IPS-NIHi7 (cell line): Measurements from ENCODE around the gene CPXM1.
A peak's percentile ranks its signal among the peaks of the same experiment; 100 is the strongest.

Source experiments
- DNase-seq: peaks from one replicate; pipeline ENCODE4 v3.0.0; 2012; ENCODE audit warnings: mixed read lengths; ENCODE audit errors: extremely low spot score

Gene CPXM1

DNA sequence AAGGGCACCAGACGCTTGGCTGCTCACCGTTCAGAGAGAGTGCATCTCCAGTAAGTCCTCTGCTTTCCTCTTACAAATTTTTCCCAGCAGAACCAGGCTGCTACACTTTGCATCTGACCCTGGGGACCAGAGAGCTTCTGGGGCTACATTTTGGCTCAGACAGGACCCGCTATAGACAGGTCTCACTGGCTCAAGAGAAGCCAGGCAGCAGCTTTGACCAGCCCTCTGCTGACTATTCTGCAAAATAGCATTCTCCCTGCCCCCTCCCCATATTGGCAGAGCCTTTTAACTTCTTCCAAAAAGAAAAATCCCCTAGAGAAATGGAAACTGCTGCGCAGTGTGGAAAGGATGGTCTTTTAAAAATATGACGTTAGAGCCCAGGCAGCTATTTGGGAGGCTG, 37.2 kb downstream of the CPXM1 start:
- no peak for DNase-seq

- no peak for DNase-seq
These were observed 37.8 kb downstream of the CPXM1 start for GRCh38 chr20:2762578-2763131.

DNA sequence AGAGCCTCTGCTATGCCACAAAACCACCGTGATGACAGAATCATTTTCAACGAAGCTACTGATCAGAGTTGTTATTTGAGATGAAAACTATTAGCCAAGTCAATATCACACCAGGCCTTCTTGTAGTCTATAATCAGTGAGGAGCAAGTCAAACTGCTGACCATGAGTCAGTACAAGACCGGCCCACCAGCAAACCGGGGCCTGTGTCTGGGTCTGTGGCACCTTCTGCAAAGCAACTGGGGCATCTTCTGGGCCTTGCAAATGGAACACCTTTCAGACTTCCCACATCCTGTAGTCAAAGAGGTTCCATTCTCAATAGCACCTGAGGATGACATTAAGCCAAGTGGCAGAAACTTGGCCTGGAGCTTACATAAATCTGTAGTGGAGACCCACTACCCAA, 38.5 kb downstream of the CPXM1 start:
- no peak for DNase-seq

DNA sequence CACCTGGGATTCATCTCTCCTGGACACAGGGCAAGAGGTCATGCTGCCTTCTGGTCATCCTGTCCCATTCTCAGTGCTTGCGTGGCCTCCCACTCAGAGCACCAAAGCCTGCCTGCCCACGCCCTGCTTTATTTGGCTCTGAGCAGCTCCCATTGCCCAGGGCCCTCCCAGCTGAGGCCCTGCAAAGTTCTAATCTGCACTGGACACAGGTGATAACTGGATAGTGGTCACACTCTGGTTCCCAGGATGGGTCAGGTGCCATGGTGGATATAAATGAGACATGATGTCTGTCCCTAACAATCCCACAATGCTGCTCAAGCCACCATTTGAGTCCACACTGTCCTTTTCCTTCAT, 39.5 kb downstream of the CPXM1 start:
- DNase-seq, result no peak

GRCh38 chr20:2760297-2760951, 40.0 kb downstream of the CPXM1 start:
- no peak for DNase-seq

DNA sequence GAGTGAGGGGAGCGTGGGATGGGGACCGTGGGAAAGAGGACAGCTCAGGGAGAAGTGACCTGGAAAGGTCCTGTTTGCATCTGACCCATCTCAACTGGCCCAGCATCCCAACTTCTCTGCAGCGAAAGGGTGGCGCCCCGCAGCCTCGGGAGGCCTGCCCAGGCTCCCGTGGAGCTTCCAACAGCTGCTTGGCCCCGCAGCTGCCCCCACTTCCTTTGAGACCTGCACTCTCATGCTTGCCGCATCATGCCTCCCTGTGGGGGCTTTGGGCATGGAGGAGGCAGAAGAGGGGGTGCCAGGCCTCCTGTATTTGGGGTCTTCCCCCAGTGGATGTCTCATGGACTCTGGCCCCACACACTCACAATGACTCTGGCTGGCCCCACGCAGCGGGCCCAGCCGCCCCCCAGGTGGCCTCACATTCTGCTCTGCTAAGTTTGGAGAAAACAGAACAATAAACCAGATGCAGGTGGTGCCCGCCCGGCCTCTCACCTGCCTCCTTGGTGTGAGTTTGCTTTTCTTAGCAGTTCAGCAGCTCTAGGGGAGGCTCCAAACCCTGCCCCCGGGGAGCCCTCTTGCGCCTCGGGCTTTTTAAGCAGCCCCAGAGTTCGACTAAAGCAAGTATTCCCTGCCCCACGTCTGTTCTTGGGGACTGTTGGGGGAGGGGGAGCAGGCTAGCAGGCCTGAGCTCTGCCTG, 40.7 kb downstream of the CPXM1 start:
- no peak for DNase-seq

DNA sequence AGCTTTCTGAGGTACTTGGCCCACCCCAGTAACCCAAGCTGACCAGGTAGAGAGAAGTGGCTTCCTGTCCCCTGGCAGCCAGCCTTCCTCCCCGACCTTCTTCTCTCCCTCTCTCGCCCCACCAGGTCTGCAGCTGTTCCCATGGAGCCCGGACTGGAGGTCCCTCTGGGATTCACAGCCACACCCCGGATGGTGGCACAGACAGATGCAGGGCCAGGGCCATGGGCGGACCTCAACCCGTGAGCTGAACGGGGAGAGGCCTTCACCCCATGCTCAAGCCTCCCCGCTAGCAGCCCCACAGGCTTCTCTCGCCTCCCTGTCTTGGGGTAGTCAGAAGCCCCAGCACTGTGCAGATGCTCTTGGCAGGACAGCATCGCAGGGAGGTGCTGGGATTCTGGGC, 41.3 kb downstream of the CPXM1 start:
- no peak for DNase-seq

GRCh38 chr20:2757969-2758368, 42.5 kb downstream of the CPXM1 start:
- DNase-seq, result no peak

GRCh38 chr20:2757001-2757400, 43.4 kb downstream of the CPXM1 start:
- no peak for DNase-seq

DNA sequence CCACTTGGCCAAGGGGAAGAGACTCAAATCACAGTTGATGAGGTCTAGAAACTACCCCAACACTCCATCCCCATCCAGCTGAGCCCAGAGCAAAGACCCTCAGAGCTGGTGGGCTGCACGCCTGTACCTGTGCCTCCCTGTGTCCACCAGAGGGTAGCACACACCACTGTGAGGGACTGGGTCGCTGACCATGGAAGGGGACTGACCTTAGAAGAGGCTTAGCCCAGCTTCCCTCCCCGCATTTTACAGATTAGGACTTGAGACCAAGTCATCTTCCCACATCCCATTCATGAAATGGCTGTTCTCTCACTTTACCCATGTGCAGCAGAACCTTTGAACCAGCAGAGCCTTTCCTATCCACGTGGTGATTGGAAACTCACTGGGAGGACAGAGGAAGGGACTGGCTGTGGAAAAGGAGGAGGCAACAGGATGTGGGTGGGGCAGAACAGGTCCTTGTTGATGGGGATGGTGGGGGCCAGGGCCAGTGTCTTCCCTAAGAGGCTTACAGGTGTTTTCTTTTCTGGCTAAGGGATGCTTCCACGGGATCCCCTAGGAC, 44.3 kb downstream of the CPXM1 start:
- DNase-seq, result peak; percentile 87

- DNase-seq, result no peak
These were observed 44.9 kb downstream of the CPXM1 start for GRCh38 chr20:2755451-2756055.

- no peak for DNase-seq
These were observed 46.0 kb downstream of the CPXM1 start for GRCh38 chr20:2754424-2754823.

GRCh38 chr20:2753461-2754040, 46.9 kb downstream of the CPXM1 start:
- no peak for DNase-seq

GRCh38 chr20:2752567-2753460, 47.6 kb downstream of the CPXM1 start:
- DNase-seq, result peak; percentile 77

DNA sequence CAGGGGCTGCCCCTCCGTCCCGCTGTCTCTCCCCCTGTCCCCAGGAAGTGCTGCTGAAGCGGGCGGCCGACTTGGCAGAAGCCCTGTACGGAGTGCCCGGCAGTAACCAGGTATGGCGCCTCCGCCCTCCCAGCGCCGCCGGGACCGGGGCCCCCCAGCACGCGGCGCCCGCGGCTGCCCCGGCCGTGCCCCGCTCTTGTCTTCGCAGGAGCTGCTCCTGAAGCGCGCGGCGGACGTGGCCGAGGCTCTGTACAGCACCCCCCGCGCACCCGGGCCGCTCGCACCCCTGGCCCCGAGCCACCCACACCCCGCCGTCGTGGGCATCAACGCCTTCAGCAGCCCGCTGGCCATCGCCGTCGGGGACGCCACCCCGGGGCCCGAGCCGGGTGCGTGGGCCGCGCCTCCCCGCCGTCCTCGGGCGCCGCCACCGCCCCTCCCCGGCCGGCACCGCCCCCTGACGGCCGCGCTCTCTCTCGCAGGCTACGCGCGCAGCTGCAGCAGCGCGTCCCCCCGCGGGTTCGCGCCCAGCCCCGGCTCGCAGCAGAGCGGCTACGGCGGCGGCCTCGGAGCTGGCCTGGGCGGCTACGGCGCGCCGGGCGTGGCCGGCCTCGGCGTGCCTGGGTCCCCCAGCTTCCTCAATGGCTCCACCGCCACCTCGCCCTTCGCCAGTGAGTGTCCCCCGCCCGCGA, 48.4 kb downstream of the CPXM1 start:
- DNase-seq, result no peak

GRCh38 chr20:2751347-2751877, 49.0 kb downstream of the CPXM1 start:
- no peak for DNase-seq

DNA sequence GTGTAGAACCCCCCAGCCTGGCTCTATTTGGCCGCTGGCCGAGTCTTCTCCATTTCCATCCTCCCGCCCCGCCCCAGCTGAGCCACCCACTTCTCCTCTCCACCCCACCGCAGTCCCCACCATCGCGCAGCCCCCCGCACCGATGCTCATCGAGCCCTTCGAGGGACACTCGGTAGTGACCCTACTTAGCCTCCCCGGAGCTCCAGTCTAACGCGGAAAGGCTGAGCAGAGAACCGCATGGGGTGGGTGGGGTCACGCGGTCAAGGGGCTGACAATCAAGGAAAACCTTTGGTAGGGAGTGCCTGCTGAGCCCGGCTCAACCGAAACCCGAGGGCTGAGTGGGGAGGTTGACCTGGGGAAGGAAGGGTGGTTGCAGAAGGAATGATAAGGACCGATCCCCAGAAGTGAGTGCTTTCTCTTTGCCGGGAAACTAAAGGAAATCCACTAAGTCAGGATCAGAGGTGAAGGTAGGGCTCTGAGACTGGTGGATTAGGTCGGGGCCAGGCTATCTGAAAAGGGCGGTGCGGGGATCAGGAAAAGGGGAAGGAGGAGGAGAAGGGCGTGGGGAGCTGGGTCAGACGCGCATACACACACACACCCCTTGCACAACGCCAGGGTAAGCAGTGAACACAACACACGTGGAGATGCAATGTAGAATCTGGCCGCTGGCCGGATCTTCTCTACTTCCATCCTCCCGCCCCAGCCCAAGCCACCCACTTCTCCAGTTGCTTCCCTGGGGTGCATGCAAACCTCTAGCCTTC, 49.8 kb downstream of the CPXM1 start:
- peak; percentile 68 for DNase-seq

- no peak for DNase-seq
These were observed 50.4 kb downstream of the CPXM1 start for GRCh38 chr20:2749951-2750490.

- DNase-seq, result no peak
These were observed 51.0 kb downstream of the CPXM1 start for GRCh38 chr20:2749343-2749950.
